K562 (cell line): Measurements from ENCODE around the gene HAGHL. TPM values are rescaled to one million over a fixed set of nuclear protein-coding genes. Genes with fewer than 3 reads are reported as not detected.

Experiments used
- EP300 ChIP-seq: IDR thresholded peaks from 2 replicates; pipeline ENCODE4 v1.6.1; 2012; ENCODE audit warnings: low read length, improper control_type of control experiment
- EZH2 ChIP-seq: IDR thresholded peaks from 2 replicates; pipeline ENCODE4 v1.6.1; 2012; ENCODE audit warnings: low read depth, mild to moderate bottlenecking, inconsistent platforms, low read length, borderline replicate concordance
- FOXA3 ChIP-seq, 2 experiments: fragments of 450-650 bp in 1 of 2; sonication (generic) in 1 of 2; formaldehyde crosslinking; IDR thresholded peaks in 1 of 2; conservative IDR thresholded peaks in 1 of 2; 2 replicates each; pipeline versions ENCODE4 v1.4.0 to v1.8.0; 2020 to 2022; ENCODE audit warnings: mild to moderate bottlenecking in 2 of 2, missing genetic modification reagents in 1 of 2
- FOXM1 ChIP-seq, 2 experiments: fragments of 450-650 bp in 1 of 2; sonication (generic) in 1 of 2; formaldehyde crosslinking in 1 of 2; IDR thresholded peaks; 2 replicates each; pipeline versions ENCODE4 v1.6.1 to v1.9.0; 2017 to 2022; ENCODE audit warnings: low read depth in 2 of 2, mild to moderate bottlenecking in 2 of 2, missing genetic modification reagents in 1 of 2, moderate library complexity in 1 of 2
- FOXP1 ChIP-seq: sonication (generic); formaldehyde crosslinking; IDR thresholded peaks from 2 replicates; pipeline ENCODE4 v1.8.0; 2022; ENCODE audit warnings: mild to moderate bottlenecking, missing genetic modification reagents
- GTF2E2 ChIP-seq: fragments of 200-800 bp; sonication (Bioruptor generic); IDR thresholded peaks from 2 replicates; pipeline ENCODE4 v1.6.1; 2016; ENCODE audit warnings: missing genetic modification characterization, missing compliant biosample characterization
- HIVEP1 ChIP-seq: fragments of 250-450 bp; sonication (Bioruptor Pico); IDR thresholded peaks from 2 replicates; pipeline ENCODE4 v1.4.0; 2020; ENCODE audit warnings: mild to moderate bottlenecking
- HMGXB4 ChIP-seq: sonication (generic); formaldehyde crosslinking; IDR thresholded peaks from 2 replicates; pipeline ENCODE4 v1.8.1; 2023; ENCODE audit warnings: mild to moderate bottlenecking, missing genetic modification reagents
- KDM4B ChIP-seq, 2 experiments: fragments of 450-650 bp in 1 of 2; sonication (generic) in 1 of 2; IDR thresholded peaks; 2 replicates each; pipeline ENCODE4 v1.6.1; 2016 to 2017; ENCODE audit warnings: borderline replicate concordance in 2 of 2, antibody characterized with exemption in 1 of 2, low read depth in 1 of 2, mild to moderate bottlenecking in 1 of 2
- MAZ ChIP-seq, 2 experiments: fragments of 450-650 bp in 1 of 2; sonication (generic) in 1 of 2; formaldehyde crosslinking; IDR thresholded peaks in 1 of 2; conservative IDR thresholded peaks in 1 of 2; 2 replicates each; pipeline versions ENCODE4 v1.4.0 to v1.5.0; 2020; ENCODE audit warnings: mild to moderate bottlenecking in 1 of 2, missing genetic modification reagents in 1 of 2
- MITF ChIP-seq: IDR thresholded peaks from 2 replicates; pipeline ENCODE4 v1.6.1; 2014; ENCODE audit warnings: antibody characterized with exemption
- NONO ChIP-seq, 2 experiments: fragments of 200-400 bp in 1 of 2; fragments of 450-650 bp in 1 of 2; formaldehyde crosslinking in 1 of 2; IDR thresholded peaks; 2 replicates each; pipeline ENCODE4 v1.6.1; 2017; ENCODE audit warnings: low read depth in 2 of 2, mild to moderate bottlenecking in 2 of 2, moderate library complexity in 2 of 2, low read length in 1 of 2
- PTBP1 ChIP-seq: fragments of 200-400 bp; formaldehyde crosslinking; IDR thresholded peaks from 2 replicates; pipeline ENCODE4 v1.6.1; 2017; ENCODE audit warnings: low read depth, low read length
- SMAD3 ChIP-seq: fragments of 450-650 bp; formaldehyde crosslinking; conservative IDR thresholded peaks from 2 replicates; pipeline ENCODE4 v1.4.0; 2020; ENCODE audit warnings: mild to moderate bottlenecking
- STAT6 ChIP-seq: sonication (generic); formaldehyde crosslinking; IDR thresholded peaks from 2 replicates; pipeline ENCODE4 v1.8.1; 2023; ENCODE audit warnings: mild to moderate bottlenecking, missing genetic modification reagents
- THRA ChIP-seq: fragments of 450-650 bp; IDR thresholded peaks from 2 replicates; pipeline ENCODE4 v1.6.1; 2017; ENCODE audit warnings: mild to moderate bottlenecking, moderate library complexity
- XRCC4 ChIP-seq: IDR thresholded peaks from one replicate; pipeline ENCODE4 v1.6.1; 2011; ENCODE audit not compliant: insufficient read depth, insufficient read length; ENCODE audit errors: extremely low read depth
- ZNF668 ChIP-seq: fragments of 250-450 bp; sonication (Bioruptor Pico); IDR thresholded peaks from 2 replicates; pipeline ENCODE4 v1.8.0; 2022; ENCODE audit warnings: mild to moderate bottlenecking, inconsistent platforms
- ZSCAN32 ChIP-seq: fragments of 450-650 bp; formaldehyde crosslinking; IDR thresholded peaks from 2 replicates; pipeline ENCODE4 v1.4.0; 2020; ENCODE audit warnings: mild to moderate bottlenecking, moderate library complexity
- polyA plus RNA-seq, 8 experiments: library from polyadenylated mRNA; depleted of rRNA in 4 of 8; stranded (reverse) in 5 of 8; unstranded in 3 of 8; fragments of >200 nt; fragmentation: Nextera tagmentation in 2 of 8; fragmentation: Illumina TruSeq in 1 of 8; extraction: Ambion mirVana in 2 of 8; extraction: Trizol in 1 of 8; gene quantifications; 2 replicates each; pipeline versions ENCODE4 v1.2.1 to v1.2.3, GENCODE V29; 2011 to 2014; ENCODE audit warnings: inconsistent platforms in 1 of 8, missing spikeins in 1 of 8
- total RNA-seq, 7 experiments: library from RNA; depleted of rRNA in 6 of 7; stranded (reverse); fragments of >200 nt in 6 of 7; fragmentation: Illumina TruSeq in 2 of 7; extraction: Trizol in 2 of 7; gene quantifications; 2 replicates each; pipeline versions ENCODE4 v1.2.1 to v1.2.3, GENCODE V29; 2011 to 2021; ENCODE audit warnings: low replicate concordance in 1 of 7

The HAGHL gene
- total and polyA plus RNA-seq, 9 of the 15 experiments (the other 6 are each of a cell fraction or from before 2014, with no cell fraction given): 0.31 to 83.4 (median 20.7) TPM

GRCh38 chr16:715477-716199, 11.3 kb upstream of the HAGHL start (continued):
- TF ChIP-seq HMGXB4 (CRISPR knock-in tag): no peak
- TF ChIP-seq XRCC4: no peak
- TF ChIP-seq MITF: no peak
- no peak for TF ChIP-seq FOXA3 (CRISPR knock-in tag; conservative IDR thresholded peaks at IDR 0.05 in 1 of 2, IDR thresholded peaks at IDR 0.05 in 1 of 2)
- peak in 1 of 2 experiments; percentile 26; a peak in 1 of 4 replicates for TF ChIP-seq NONO (IDR thresholded peaks at IDR 0.05; ENCODE audit: low read depth in 2 of 2, low read length in 1 of 2)
- TF ChIP-seq EZH2: no peak
- no peak for TF ChIP-seq ZSCAN32 (CRISPR knock-in tag)
- no peak; a peak in 1 of 4 replicates for TF ChIP-seq KDM4B (IDR thresholded peaks at IDR 0.05; ENCODE audit: borderline replicate concordance in 2 of 2, low read depth in 1 of 2)
- TF ChIP-seq SMAD3 (CRISPR knock-in tag): no peak
- TF ChIP-seq FOXP1 (CRISPR knock-in tag): no peak
- no peak for TF ChIP-seq STAT6 (CRISPR knock-in tag)
- peak in 1 of 2 experiments; percentile 65; a peak in 2 of 4 replicates for TF ChIP-seq MAZ (CRISPR knock-in tag; conservative IDR thresholded peaks at IDR 0.05 in 1 of 2, IDR thresholded peaks at IDR 0.05 in 1 of 2)
- TF ChIP-seq FOXM1 (IDR thresholded peaks at IDR 0.05; ENCODE audit: low read depth): no peak
- TF ChIP-seq FOXM1 (CRISPR knock-in tag; IDR thresholded peaks at IDR 0.05; ENCODE audit: low read depth): no peak
- no peak for TF ChIP-seq GTF2E2 (tag)
- TF ChIP-seq THRA: no peak
- no peak for TF ChIP-seq HIVEP1 (CRISPR knock-in tag)
- no peak for TF ChIP-seq EP300
- no peak for TF ChIP-seq PTBP1
- no peak for TF ChIP-seq ZNF668
